ENCODE measurements around the gene CDHR2. TPM values are rescaled to one million over a fixed set of nuclear protein-coding genes. Genes with fewer than 3 reads are reported as not detected.

CDHR2 gene
- total RNA-seq, 6 experiments from 2014 or later: not detected

DNA sequence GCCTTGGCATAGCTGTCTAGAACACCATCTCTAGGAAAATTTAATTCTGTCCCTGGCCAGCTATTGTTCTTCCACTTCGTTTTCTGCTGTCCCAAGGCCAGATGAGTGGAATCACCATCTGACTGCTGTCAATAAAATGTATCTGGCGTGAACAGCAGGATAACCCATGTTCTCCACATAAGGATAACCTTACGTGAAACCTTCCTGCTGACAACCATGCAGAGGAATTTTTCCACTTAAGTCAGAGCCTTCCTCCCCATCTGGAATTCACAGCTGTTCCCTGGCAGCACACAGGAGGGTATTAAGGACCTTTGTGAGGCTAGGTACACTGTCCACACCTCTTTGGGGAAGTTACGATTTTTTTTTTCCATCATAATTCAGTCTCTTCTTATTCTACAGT is 40.5 kb upstream of the CDHR2 start:
- H3K4me1 Mint-ChIP-seq (ENCODE audit: low read depth): no peaks in the 10 kb centered on the region
- no peaks in the 10 kb centered on the region for H3K27me3 Mint-ChIP-seq (ENCODE audit: insufficient read depth)
- H3K36me3 Mint-ChIP-seq (ENCODE audit: low read depth): peaks cover 47% of the 10 kb centered on the region
- H3K9me3 Mint-ChIP-seq: no peaks in the 10 kb centered on the region
- DNase-seq: no peak
- H3K4me3 Mint-ChIP-seq: no peak overlapping the region
- TF ChIP-seq CTCF (IDR thresholded peaks at IDR 0.05): no peak
- no peak overlapping the region for H3K27ac Mint-ChIP-seq

DNA sequence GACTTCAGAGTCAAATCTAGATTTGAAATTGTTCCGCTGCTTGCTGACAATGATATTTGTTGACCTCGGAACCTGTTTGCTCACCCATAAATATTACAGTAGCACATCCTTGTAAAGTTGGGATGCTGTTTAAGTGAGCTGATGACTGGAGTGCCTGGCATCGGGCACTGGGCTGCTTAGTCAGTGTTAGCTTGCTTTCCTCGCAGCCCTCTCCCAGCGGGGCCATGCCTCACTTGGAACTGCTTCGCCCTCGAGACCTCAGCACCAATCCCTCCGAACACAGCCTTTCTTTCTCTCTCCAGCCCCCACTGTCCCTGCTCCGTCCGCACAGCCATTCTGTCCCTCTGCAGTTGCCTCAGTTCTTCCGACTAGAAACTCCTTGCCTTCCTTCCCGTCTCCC is 35.4 kb upstream of the CDHR2 start:
- no peak for DNase-seq
- Mint-ChIP-seq H3K9me3 (no peaks in the 10 kb centered on the region), H3K4me3 (no peak overlapping the region), H3K27me3 (ENCODE audit: insufficient read depth) (peaks cover 5% of the 10 kb centered on the region; the same call in 1 of the 2 replicates), H3K4me1 (ENCODE audit: low read depth) (no peaks in the 10 kb centered on the region), H3K27ac (no peak overlapping the region), H3K36me3 (ENCODE audit: low read depth) (peaks cover 14% of the 10 kb centered on the region; the same call in 1 of the 2 replicates)
- TF ChIP-seq CTCF (IDR thresholded peaks at IDR 0.05): no peak

DNA sequence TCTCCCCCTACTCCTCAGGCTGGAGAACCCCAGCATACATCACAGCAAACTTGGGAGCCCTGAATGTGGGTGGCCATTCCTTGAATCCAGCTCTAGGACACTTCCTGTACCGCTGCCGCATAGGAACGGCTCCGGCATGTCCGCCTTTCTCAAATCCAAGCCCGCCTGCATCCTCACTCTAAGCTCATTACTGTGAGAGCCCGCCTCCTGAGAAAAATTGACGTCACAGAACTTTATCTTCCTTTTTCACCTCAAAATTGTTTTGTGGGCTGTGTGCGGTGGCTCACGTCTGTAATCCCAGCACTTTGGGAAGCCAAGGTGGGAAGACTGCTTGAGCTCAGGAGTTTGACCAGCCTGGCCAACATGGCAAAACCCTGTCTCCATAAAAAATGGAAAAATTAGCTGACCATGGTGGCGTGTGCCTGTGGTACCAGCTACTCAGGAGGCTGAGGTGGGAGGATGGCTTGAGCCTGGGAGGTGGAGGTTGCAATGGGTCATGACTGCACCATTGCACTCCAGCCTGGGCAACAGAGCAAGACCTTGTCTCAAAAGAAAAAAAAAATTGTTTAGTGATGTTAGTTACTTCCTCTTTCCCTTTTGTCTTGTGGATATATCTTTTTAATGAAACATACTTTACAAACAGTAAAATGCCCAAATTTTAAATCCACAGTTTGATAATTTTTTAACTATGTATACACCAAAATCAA is 34.7 kb upstream of the CDHR2 start:
- no peaks in the 10 kb centered on the region for H3K9me3 Mint-ChIP-seq
- peaks cover 8% of the 10 kb centered on the region; the same call in 1 of the 2 replicates for H3K36me3 Mint-ChIP-seq (ENCODE audit: low read depth)
- no peak overlapping the region for H3K4me3 Mint-ChIP-seq
- H3K4me1 Mint-ChIP-seq (ENCODE audit: low read depth): no peaks in the 10 kb centered on the region
- no peak overlapping the region for H3K27ac Mint-ChIP-seq
- TF ChIP-seq CTCF (IDR thresholded peaks at IDR 0.05): no peak
- peaks cover 5% of the 10 kb centered on the region; the same call in 1 of the 2 replicates for H3K27me3 Mint-ChIP-seq (ENCODE audit: insufficient read depth)
- DNase-seq: no peak

DNA sequence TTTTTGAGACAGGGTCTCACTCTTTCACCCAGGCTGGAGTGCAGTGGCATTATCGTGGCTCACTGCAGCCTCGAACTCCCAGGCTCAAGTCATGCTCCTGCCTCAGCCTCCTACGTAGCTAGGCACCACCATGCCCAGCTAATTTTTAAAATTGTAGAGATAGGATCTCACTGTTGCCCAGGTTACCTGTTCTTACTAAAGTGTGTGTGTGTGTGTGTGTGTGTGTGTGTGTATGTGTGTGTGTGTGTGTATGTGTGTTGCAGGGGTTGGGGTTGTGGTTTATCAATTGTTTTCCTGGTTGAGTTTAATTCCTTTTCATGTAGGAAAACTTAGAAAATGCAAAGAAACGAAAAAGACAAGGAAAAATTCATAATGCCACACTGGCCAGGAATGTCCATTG is 33.7 kb upstream of the CDHR2 start:
- Mint-ChIP-seq H3K4me1 (ENCODE audit: low read depth) (no peaks in the 10 kb centered on the region), H3K27ac (no peak overlapping the region), H3K36me3 (ENCODE audit: low read depth) (no peaks in the 10 kb centered on the region), H3K27me3 (ENCODE audit: insufficient read depth) (peaks cover 5% of the 10 kb centered on the region), H3K9me3 (no peaks in the 10 kb centered on the region), H3K4me3 (no peak overlapping the region)
- TF ChIP-seq CTCF (IDR thresholded peaks at IDR 0.05): no peak
- no peak for DNase-seq

GRCh38 chr5:176517053-176517661 is 32.0 kb upstream of the CDHR2 start:
- H3K27me3 Mint-ChIP-seq (ENCODE audit: insufficient read depth): peaks cover 7% of the 10 kb centered on the region
- TF ChIP-seq CTCF (IDR thresholded peaks at IDR 0.05): no peak
- no peaks in the 10 kb centered on the region for H3K9me3 Mint-ChIP-seq
- no peak for DNase-seq
- H3K4me1 Mint-ChIP-seq (ENCODE audit: low read depth): no peaks in the 10 kb centered on the region
- no peaks in the 10 kb centered on the region for H3K36me3 Mint-ChIP-seq (ENCODE audit: low read depth)
- no peak overlapping the region for H3K4me3 Mint-ChIP-seq
- H3K27ac Mint-ChIP-seq: no peak overlapping the region
